Fibroblast of mammary gland (primary cell): ENCODE results near the gene ADK.

ENCODE experiments used
- DNase-seq: peaks from one replicate; pipeline ENCODE4 v3.0.0-alpha.2; 2010; ENCODE audit warnings: low read depth
- H3K4me3 ChIP-seq: 2 replicates; pipeline ENCODE4 v1.5.1; 2011; ENCODE audit warnings: low read depth, mild to moderate bottlenecking, low read length, moderate library complexity; ENCODE audit not compliant: control insufficient read depth
- CTCF ChIP-seq: conservative IDR thresholded peaks from 2 replicates; pipeline ENCODE4 v1.5.1; 2011; ENCODE audit warnings: low read depth, low read length, inconsistent platforms; ENCODE audit not compliant: control insufficient read depth, insufficient read depth

Gene ADK

GRCh38 chr10:74167443-74167842, 16.4 kb downstream of the ADK start:
- TF ChIP-seq CTCF: no peak
- H3K4me3 ChIP-seq: no peak overlapping the region
- DNase-seq: no peak

GRCh38 chr10:74171625-74172024, 20.6 kb downstream of the ADK start:
- TF ChIP-seq CTCF: no peak
- no peak for DNase-seq
- no peak overlapping the region for H3K4me3 ChIP-seq

- no peak overlapping the region for H3K4me3 ChIP-seq
- TF ChIP-seq CTCF: no peak
- peak; percentile 37 for DNase-seq
Observed at GRCh38 chr10:74174521-74174920, 23.5 kb downstream of the ADK start.

GRCh38 chr10:74175510-74176379, 24.7 kb downstream of the ADK start:
- DNase-seq: no peak
- no peak for TF ChIP-seq CTCF
- H3K4me3 ChIP-seq: peak overlapping the region; percentile 96

GRCh38 chr10:74176380-74177139, 25.5 kb downstream of the ADK start:
- DNase-seq: peak; percentile 92
- H3K4me3 ChIP-seq: peak overlapping the region; percentile 96
- no peak for TF ChIP-seq CTCF

- TF ChIP-seq CTCF: no peak
- DNase-seq: peak; percentile 46
- peak overlapping the region; percentile 96 for H3K4me3 ChIP-seq
Observed at GRCh38 chr10:74177140-74177677, 26.2 kb downstream of the ADK start.
